BLaER1 treated with 17β-estradiol and CSF1 and Interleukin-3, amounts not matched to agents 10 nM and 100 nM (cell line): ENCODE results near the gene AURKB.
A peak's percentile ranks its signal among the peaks of the same experiment; 100 is the strongest.

Experiments used
- H3K27ac ChIP-seq, 11 experiments: shearing (Covaris generic); formaldehyde crosslinking; 2 replicates each; pipeline ENCODE4 v1.8.1; 2022
- H3K27me3 ChIP-seq, 11 experiments: shearing (Covaris generic); formaldehyde crosslinking; 2 replicates each; pipeline ENCODE4 v1.8.1; 2022
- H3K36me3 ChIP-seq, 11 experiments: shearing (Covaris generic); formaldehyde crosslinking; 2 replicates each; pipeline ENCODE4 v1.8.1; 2022
- H3K4me1 ChIP-seq, 10 experiments: shearing (Covaris generic); formaldehyde crosslinking; 2 replicates each; pipeline ENCODE4 v1.8.1; 2022
- H3K4me2 ChIP-seq, 11 experiments: shearing (Covaris generic); formaldehyde crosslinking; 2 replicates each; pipeline ENCODE4 v1.8.1; 2022
- H3K4me3 ChIP-seq, 10 experiments: shearing (Covaris generic); formaldehyde crosslinking; 2 replicates each; pipeline ENCODE4 v1.8.1; 2022
- H3K9ac ChIP-seq, 11 experiments: shearing (Covaris generic); formaldehyde crosslinking; 2 replicates each; pipeline ENCODE4 v1.8.1; 2022
- H3K9me3 ChIP-seq, 11 experiments: shearing (Covaris generic); formaldehyde crosslinking; replicated peaks in 1 of 11; 2 replicates each; pipeline ENCODE4 v1.8.1; 2022
- H4K20me1 ChIP-seq, 11 experiments: shearing (Covaris generic); formaldehyde crosslinking; 2 replicates each; pipeline ENCODE4 v1.8.1; 2022
- Cebpa-rat ChIP-seq, 11 experiments: shearing (Covaris generic); IDR thresholded peaks; 2 replicates each; pipeline ENCODE4 v1.8.1; 2022

Gene AURKB

DNA sequence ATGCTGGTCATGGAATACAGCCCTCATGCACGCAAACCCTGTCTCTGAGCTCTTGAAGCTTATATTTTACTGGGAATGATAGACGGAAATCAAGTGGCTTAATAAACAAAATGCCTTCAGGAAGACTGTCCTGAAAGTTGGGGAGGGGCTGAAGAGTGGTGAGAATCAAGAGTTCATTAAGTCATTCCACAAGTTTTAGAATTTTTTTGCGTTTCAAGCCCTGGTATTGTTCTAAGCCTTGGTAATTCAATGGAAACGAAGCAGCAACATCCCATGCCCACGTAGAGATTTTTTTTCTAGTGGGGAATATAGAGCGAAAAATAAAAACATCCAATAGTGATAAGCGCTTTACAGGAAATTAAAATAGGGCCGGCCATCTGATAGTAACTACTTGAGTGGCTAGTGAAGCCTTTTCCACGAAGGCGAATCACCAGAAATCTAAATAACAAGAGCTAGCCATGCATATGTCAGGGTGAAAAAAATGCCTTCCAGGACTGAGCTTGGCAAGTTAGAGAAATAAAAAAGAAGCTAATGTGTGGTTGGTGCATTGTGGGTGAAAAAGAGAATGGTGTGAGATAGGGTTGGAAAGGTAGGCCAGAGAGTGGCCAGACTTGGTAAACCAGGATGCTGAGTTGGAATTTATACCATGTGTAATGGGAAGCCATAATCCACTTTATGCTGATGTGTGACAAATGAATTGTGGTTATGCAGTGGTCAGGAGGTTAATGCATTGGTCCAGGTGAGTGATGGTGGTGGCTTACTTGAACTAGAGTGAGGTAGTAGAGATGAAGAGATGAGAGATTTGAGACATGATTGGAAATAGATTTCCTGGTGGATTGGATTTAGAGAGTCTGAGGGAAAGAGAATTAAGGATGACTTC lies 39.5 kb upstream of the AURKB start:
- Histone ChIP-seq H4K20me1 (peaks cover 0 to 26% (median 10%) of the 10 kb centered on the region in 11 experiments; a peak in 8 of 22 replicates), H3K9me3 (peaks cover 0 to 4% (median 3%) of the 10 kb centered on the region in 11 experiments; a peak in 9 of 22 replicates), H3K4me2 (peak overlapping the region; percentile 86 to 98 (median 93)), H3K27ac (peak overlapping the region in 10 of 11 experiments; percentile 92 to 100 (median 97); a peak in 21 of 22 replicates), H3K9ac (peak overlapping the region; percentile 89 to 99 (median 94)), H3K4me1 (peaks cover 25 to 35% (median 32%) of the 10 kb centered on the region in 10 experiments), H3K27me3 (no peaks in the 10 kb centered on the region), H3K36me3 (peaks cover 16 to 44% (median 33%) of the 10 kb centered on the region in 11 experiments), H3K4me3 (peak overlapping the region; percentile 76 to 90 (median 84))
- no peak for TF ChIP-seq Cebpa-rat (IDR thresholded peaks at IDR 0.05)

DNA sequence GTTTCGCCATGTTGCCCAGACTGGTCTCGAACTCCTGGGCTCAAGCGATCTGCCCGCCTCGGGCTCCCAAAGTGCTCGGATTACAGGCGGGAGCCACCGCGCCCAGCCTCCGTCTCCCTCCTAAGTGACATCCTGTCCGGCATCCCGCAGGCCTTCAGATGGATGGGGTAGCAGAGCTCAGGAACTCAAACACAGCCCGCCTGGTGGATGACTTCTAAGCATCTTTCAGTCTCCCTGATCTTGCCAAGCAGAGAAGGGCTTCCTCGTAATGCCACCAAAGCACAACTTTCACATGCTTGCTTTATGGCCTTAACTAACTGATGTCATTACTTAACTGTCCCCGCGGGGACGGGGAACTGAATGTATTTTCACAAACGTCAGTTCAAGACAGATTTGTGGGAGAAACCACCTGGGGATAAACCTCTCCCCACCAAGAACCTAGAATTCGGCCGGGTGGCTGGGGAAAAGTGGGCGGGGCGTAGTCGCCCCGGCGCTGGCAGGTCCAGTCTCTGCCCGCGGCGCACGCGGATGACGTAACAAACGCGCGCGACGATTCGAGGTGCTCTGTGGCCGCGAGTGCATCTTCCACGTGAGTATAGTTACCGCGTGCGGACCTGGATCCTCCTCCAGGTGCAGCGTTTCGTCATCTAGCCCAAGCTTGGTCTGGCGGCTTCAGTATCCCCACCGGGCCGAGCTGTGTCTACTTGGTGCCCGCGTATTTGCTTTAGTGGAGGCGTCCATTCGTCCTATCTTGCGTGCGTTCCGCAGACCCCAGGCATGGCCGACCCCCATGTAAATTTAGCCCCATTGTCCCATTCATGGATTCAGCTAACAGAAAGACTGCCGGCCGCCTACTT lies 38.6 kb upstream of the AURKB start, which contains the start of gene PFAS:
Gene PFAS, plus strand, starts transcription at position 539 of the 857 bp plus-strand sequence. CDS start 4,649 bp downstream, outside the sequence.
- H3K4me3 ChIP-seq = peak within 1 kb of the TSS; percentile 76 to 90 (median 84)
- H3K27ac ChIP-seq = peak within 1 kb of the TSS; percentile 74 to 100 (median 97)
- peak within 1 kb of the TSS; percentile 86 to 98 (median 93) for H3K4me2 ChIP-seq
- H3K4me1 ChIP-seq = peaks cover 25 to 39% (median 32%) of the 10 kb centered on the region in 10 experiments
- H3K27me3 ChIP-seq = no peaks in the 10 kb centered on the region
- peak in 2 of 11 experiments; percentile 30 to 61; a peak in 1 of 22 replicates for TF ChIP-seq Cebpa-rat (IDR thresholded peaks at IDR 0.05)
- peaks cover 14 to 40% (median 32%) of the 10 kb centered on the region in 11 experiments for H3K36me3 ChIP-seq
- peak within 1 kb of the TSS; percentile 89 to 99 (median 94) for H3K9ac ChIP-seq
- H3K9me3 ChIP-seq = peaks cover 0 to 9% (median 5%) of the 10 kb centered on the region in 11 experiments; a peak in 9 of 22 replicates
- peaks cover 0 to 22% (median 5%) of the 10 kb centered on the region in 11 experiments; a peak in 8 of 22 replicates for H4K20me1 ChIP-seq

DNA sequence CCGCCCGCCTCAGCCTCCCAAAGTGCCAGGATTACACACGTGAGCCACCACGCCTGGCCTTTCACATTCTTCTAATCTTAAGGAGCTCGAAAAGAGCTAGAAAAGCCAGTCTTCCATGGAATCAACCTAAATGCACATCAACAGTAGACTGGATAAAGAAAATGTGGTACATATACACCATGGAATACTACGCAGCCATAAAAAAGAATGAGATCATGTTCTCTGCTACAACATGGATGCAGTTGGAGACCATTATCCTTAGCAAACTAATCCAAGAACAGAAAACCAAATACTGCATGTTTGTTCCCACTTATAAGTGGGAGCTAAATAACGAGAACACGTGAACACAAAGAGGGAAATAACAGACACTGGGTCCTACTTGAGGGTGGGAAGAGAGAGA lies 34.4 kb upstream of the AURKB start:
- H3K36me3 ChIP-seq = peaks cover 39 to 61% (median 47%) of the 10 kb centered on the region in 11 experiments
- no peak overlapping the region for H3K4me3 ChIP-seq
- H3K27me3 ChIP-seq = no peaks in the 10 kb centered on the region
- peak overlapping the region in 1 of 11 experiments; percentile 90; a peak in 1 of 22 replicates for H3K4me2 ChIP-seq
- H3K27ac ChIP-seq = peak overlapping the region in 2 of 11 experiments; percentile 97 to 100; a peak in 4 of 22 replicates
- H4K20me1 ChIP-seq = no peaks in the 10 kb centered on the region
- peaks cover 15 to 26% (median 20%) of the 10 kb centered on the region in 10 experiments for H3K4me1 ChIP-seq
- H3K9ac ChIP-seq = no peak overlapping the region
- no peak for TF ChIP-seq Cebpa-rat (IDR thresholded peaks at IDR 0.05)
- H3K9me3 ChIP-seq = peaks cover 0 to 9% (median 5%) of the 10 kb centered on the region in 11 experiments; a peak in 9 of 22 replicates

DNA sequence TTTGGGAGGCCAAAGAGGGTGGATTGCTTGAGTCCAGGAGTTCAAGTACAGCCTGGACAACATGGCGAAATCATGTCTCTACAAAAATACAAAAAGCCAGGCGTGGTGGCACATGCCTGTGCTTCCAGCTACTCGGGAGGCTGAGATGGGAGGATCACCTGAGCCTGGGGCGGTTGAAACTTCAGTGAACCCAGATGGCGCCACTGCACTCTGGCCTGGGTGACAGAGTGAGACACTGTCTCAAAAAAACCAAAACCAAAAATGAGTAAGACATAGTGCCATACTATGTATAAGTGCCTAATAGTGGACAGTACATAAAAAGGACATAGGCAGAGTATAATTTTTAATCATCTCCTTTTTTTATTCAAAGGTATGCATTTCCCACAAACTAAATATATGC lies 33.5 kb upstream of the AURKB start:
- Histone ChIP-seq H3K4me2 (no peak overlapping the region), H3K27me3 (no peaks in the 10 kb centered on the region), H3K9me3 (peaks cover 0 to 9% (median 5%) of the 10 kb centered on the region in 11 experiments; a peak in 9 of 22 replicates), H3K4me1 (peaks cover 14 to 24% (median 17%) of the 10 kb centered on the region in 10 experiments), H4K20me1 (no peaks in the 10 kb centered on the region; a peak in 1 of 22 replicates), H3K36me3 (peaks cover 49 to 70% (median 57%) of the 10 kb centered on the region in 11 experiments), H3K9ac (no peak overlapping the region), H3K27ac (peak overlapping the region in 2 of 11 experiments; percentile 21 to 100; a peak in 1 of 22 replicates), H3K4me3 (no peak overlapping the region)
- no peak for TF ChIP-seq Cebpa-rat (IDR thresholded peaks at IDR 0.05)

DNA sequence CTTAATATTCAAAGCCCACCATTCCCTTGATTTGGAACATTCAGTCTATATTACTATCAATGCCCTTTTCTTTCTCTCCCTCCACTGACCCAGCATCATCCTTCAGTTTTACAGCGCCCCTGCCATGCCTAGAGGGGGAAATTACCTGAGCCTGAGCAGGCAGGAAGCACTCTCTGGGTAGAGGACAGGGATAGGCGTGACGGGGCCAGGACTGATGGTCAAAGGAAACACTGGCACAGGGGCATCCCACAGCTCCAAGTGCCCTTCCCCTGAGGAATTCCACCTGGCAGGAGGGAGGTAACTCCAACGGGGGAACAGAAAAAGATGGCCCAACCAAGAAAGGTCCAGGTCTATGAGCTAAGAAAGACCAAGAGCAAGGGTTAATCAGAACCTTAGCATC lies 27.5 kb upstream of the AURKB start:
- no peak for TF ChIP-seq Cebpa-rat (IDR thresholded peaks at IDR 0.05)
- Histone ChIP-seq H3K27ac (no peak overlapping the region), H3K9ac (no peak overlapping the region), H3K27me3 (no peaks in the 10 kb centered on the region), H3K36me3 (peaks cover 91 to 99% (median 98%) of the 10 kb centered on the region in 11 experiments), H4K20me1 (peaks cover 0 to 28% (median 0%) of the 10 kb centered on the region in 11 experiments; a peak in 5 of 22 replicates), H3K9me3 (no peaks in the 10 kb centered on the region), H3K4me1 (peaks cover 0 to 12% (median 2%) of the 10 kb centered on the region in 10 experiments; a peak in 5 of 20 replicates), H3K4me3 (no peak overlapping the region), H3K4me2 (no peak overlapping the region)

DNA sequence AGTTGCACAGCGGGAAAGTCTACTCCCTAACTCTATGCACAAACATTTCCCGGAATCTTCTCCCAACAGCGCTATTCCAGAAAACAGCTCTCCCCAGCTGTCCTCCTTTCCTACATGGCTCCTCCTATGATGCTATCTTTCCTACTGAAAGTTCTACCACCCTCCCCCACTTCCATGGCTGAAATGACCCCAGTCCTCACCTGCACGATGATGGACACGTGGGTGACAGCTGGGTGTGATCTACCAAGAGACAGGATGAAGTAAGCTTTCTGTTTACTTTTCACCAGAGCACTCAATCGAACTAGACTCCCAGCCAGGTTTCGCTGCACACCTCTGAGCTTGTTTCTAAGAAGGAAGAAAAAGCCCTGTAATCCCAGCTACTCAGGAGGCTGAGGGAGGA lies 26.8 kb upstream of the AURKB start:
- Histone ChIP-seq H3K27ac (no peak overlapping the region), H4K20me1 (peaks cover 0 to 28% (median 0%) of the 10 kb centered on the region in 11 experiments; a peak in 5 of 22 replicates), H3K27me3 (no peaks in the 10 kb centered on the region), H3K36me3 (peaks cover 94 to 100% (median 100%) of the 10 kb centered on the region in 11 experiments), H3K4me3 (no peak overlapping the region), H3K4me1 (peaks cover 0 to 12% (median 2%) of the 10 kb centered on the region in 10 experiments; a peak in 5 of 20 replicates), H3K4me2 (no peak overlapping the region), H3K9ac (no peak overlapping the region), H3K9me3 (no peaks in the 10 kb centered on the region)
- TF ChIP-seq Cebpa-rat (IDR thresholded peaks at IDR 0.05) = no peak

DNA sequence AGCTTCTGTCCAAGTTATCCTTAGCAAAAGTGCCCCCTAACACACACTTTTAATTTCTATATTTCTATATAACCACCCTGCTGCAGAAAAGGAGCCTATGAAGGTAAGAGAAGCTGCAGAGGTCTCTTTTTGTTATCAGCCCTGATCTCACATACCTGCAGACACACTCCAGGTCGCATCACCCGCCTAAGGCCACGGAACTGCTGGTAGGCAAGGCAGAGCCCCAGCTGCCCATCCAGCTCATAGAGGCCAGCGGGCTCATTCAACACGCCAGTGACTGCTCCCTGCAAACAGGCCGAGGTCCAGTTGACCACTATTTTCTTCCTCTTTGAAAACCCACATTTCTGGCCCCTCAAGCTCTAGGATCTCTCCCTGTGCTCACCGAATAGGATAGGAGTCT lies 25.3 kb upstream of the AURKB start:
- peaks cover 0 to 12% (median 2%) of the 10 kb centered on the region in 10 experiments; a peak in 5 of 20 replicates for H3K4me1 ChIP-seq
- TF ChIP-seq Cebpa-rat (IDR thresholded peaks at IDR 0.05) = no peak
- H3K36me3 ChIP-seq = peaks cover 96 to 100% (median 100%) of the 10 kb centered on the region in 11 experiments
- no peak overlapping the region for H3K4me2 ChIP-seq
- H3K27me3 ChIP-seq = no peaks in the 10 kb centered on the region
- peaks cover 0 to 28% (median 0%) of the 10 kb centered on the region in 11 experiments; a peak in 5 of 22 replicates for H4K20me1 ChIP-seq
- H3K4me3 ChIP-seq = no peak overlapping the region
- H3K9ac ChIP-seq = no peak overlapping the region
- H3K9me3 ChIP-seq = no peaks in the 10 kb centered on the region
- H3K27ac ChIP-seq = no peak overlapping the region
